CD4-positive, alpha-beta T cell treated with Interferon gamma for 1 hour (primary cell): Measurements from ENCODE around the gene PAK5.
"Not testable (repeated sequence)": the region's sequence is repeated elsewhere in the genome, so short reads cannot be mapped to it uniquely, and the experiment has no call there.

ENCODE experiments used
- DNase-seq: peaks from one replicate; pipeline ENCODE4 v3.0.0-alpha.2; 2020

Gene PAK5

GRCh38 chr20:9672981-9673380 is 165.9 kb downstream of the PAK5 start:
- no peak for DNase-seq

GRCh38 chr20:9672027-9672426 is 166.8 kb downstream of the PAK5 start:
- no peak for DNase-seq

GRCh38 chr20:9668381-9668780 is 170.5 kb downstream of the PAK5 start:
- no peak for DNase-seq

GRCh38 chr20:9663423-9663822 is 175.5 kb downstream of the PAK5 start:
- no peak for DNase-seq

GRCh38 chr20:9660236-9660868 is 178.5 kb downstream of the PAK5 start:
- no peak for DNase-seq

- DNase-seq, result no peak
Measured at GRCh38 chr20:9647741-9648140, 191.1 kb downstream of the PAK5 start.

GRCh38 chr20:9646375-9646774 is 192.5 kb downstream of the PAK5 start:
- no peak for DNase-seq

- DNase-seq, result no peak
Measured at GRCh38 chr20:9642882-9643281, 196.0 kb downstream of the PAK5 start.

GRCh38 chr20:9641499-9642000 is 197.3 kb downstream of the PAK5 start:
- DNase-seq, result not testable (repeated sequence)

- DNase-seq, result no peak
Measured at GRCh38 chr20:9637889-9638288, 201.0 kb downstream of the PAK5 start.

GRCh38 chr20:9635750-9636149 is 203.1 kb downstream of the PAK5 start:
- DNase-seq, result no peak

GRCh38 chr20:9634327-9634726 is 204.5 kb downstream of the PAK5 start:
- no peak for DNase-seq

GRCh38 chr20:9632991-9633390 is 205.9 kb downstream of the PAK5 start:
- no peak for DNase-seq

- no peak for DNase-seq
Measured at GRCh38 chr20:9632265-9632664, 206.6 kb downstream of the PAK5 start.

GRCh38 chr20:9630554-9630953 is 208.3 kb downstream of the PAK5 start:
- DNase-seq, result no peak

GRCh38 chr20:9629831-9630230 is 209.0 kb downstream of the PAK5 start:
- no peak for DNase-seq

GRCh38 chr20:9628589-9628988 is 210.3 kb downstream of the PAK5 start:
- DNase-seq, result no peak

GRCh38 chr20:9628141-9628540 is 210.7 kb downstream of the PAK5 start:
- no peak for DNase-seq

- DNase-seq, result no peak
Measured at GRCh38 chr20:9627219-9627618, 211.7 kb downstream of the PAK5 start.

- DNase-seq, result no peak
Measured at GRCh38 chr20:9626357-9626756, 212.5 kb downstream of the PAK5 start.

GRCh38 chr20:9617940-9618339 is 220.9 kb downstream of the PAK5 start:
- no peak for DNase-seq

- peak; percentile 11 for DNase-seq
Measured at GRCh38 chr20:9616833-9617461, 221.9 kb downstream of the PAK5 start.

- DNase-seq, result no peak
Measured at GRCh38 chr20:9616455-9616805, 222.4 kb downstream of the PAK5 start.

GRCh38 chr20:9615766-9616454 is 223.0 kb downstream of the PAK5 start:
- no peak for DNase-seq
